GM06990 (cell line): ENCODE data around the gene DNAJA2.

ENCODE experiments used
- DNase-seq: peaks from one replicate; pipeline ENCODE4 v3.0.0-alpha.2; 2011; ENCODE audit not compliant: insufficient read length; ENCODE audit errors: extremely low read depth
- H3K27me3 ChIP-seq: replicated peaks from 2 replicates; pipeline ENCODE4 v1.6.0; 2011; ENCODE audit warnings: low read length; ENCODE audit not compliant: control insufficient read depth, insufficient read depth
- H3K36me3 ChIP-seq: 2 replicates; pipeline ENCODE4 v1.5.1; 2011; ENCODE audit warnings: low read length; ENCODE audit not compliant: control insufficient read depth, insufficient read depth
- H3K4me3 ChIP-seq: replicated peaks from 2 replicates; pipeline ENCODE4 v1.5.1; 2011; ENCODE audit warnings: low read depth, mild to moderate bottlenecking, control low read depth, low read length
- TF ChIP-seq, protein P1 (sequence below): IDR thresholded peaks from 2 replicates; pipeline ENCODE4 v1.5.1; 2011; ENCODE audit warnings: low read length, control low read depth, mild to moderate bottlenecking, inconsistent platforms; ENCODE audit not compliant: insufficient read depth, poor library complexity, severe bottlenecking

DNAJA2 gene

DNA sequence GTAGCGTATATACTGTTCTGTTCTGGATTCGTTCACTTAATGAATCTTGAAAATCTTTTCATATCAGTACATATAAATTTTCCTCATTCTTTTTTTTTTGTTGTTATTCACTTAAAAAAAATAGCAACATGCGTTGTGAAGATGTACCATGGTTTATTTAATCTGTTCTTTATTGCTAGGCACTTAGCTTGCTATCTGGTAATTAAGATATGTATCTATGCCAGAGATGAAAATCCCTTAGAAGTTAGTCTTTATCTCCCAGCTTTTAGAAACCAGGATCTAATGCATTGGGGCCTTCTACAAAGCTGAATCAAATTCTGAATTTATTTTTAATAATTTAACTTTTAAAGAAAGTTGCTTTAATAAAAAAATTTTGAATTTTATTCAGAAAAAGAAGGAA, 13.0 kb upstream of the DNAJA2 start:
- TF ChIP-seq, protein P1, sequence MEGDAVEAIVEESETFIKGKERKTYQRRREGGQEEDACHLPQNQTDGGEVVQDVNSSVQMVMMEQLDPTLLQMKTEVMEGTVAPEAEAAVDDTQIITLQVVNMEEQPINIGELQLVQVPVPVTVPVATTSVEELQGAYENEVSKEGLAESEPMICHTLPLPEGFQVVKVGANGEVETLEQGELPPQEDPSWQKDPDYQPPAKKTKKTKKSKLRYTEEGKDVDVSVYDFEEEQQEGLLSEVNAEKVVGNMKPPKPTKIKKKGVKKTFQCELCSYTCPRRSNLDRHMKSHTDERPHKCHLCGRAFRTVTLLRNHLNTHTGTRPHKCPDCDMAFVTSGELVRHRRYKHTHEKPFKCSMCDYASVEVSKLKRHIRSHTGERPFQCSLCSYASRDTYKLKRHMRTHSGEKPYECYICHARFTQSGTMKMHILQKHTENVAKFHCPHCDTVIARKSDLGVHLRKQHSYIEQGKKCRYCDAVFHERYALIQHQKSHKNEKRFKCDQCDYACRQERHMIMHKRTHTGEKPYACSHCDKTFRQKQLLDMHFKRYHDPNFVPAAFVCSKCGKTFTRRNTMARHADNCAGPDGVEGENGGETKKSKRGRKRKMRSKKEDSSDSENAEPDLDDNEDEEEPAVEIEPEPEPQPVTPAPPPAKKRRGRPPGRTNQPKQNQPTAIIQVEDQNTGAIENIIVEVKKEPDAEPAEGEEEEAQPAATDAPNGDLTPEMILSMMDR = no peak
- H3K36me3 ChIP-seq = no peaks in the 10 kb centered on the region
- no peak for DNase-seq
- H3K27me3 ChIP-seq = no peaks in the 10 kb centered on the region
- no peak overlapping the region for H3K4me3 ChIP-seq

DNA sequence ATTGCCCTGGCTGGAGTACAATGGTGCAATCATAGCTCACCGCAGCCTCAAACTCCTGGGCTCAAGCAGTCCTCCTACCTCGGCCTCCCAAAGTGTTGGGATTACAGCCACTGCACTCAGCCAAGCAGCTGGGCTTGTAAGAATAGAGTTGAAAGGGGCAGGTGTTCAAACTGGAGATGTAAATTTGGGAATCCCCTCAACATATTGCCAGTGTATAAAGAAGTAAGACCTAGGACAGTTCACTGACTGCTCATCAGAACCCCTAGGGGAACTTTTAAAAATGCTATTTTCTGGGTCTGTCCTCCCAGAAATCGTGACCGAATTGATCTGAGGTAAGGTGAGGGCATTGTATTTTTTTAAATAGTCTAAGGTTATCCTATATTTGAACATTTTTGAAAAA, 8.9 kb upstream of the DNAJA2 start:
- H3K27me3 ChIP-seq = no peaks in the 10 kb centered on the region
- peak; percentile 14 for DNase-seq
- TF ChIP-seq, protein P1 = no peak
- no peak overlapping the region for H3K4me3 ChIP-seq
- no peaks in the 10 kb centered on the region for H3K36me3 ChIP-seq

DNA sequence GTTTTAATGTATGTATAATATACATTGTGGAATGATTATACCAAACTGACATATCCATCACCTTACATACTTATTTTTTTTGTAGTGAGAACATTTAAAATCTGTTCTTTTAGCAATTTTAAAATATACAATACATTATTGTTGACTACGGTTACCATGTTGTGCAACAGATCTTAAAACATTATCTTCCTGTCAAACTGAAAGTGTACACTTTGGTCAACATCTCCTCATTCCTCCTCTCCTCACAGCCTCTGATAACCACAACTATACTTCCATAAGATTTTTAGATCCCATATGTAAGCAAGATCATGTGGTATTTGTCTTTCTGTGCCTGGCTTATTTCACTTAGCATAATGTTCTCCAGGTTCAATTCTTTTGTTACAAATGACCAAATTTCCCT, 7.5 kb upstream of the DNAJA2 start:
- DNase-seq = no peak
- Histone ChIP-seq H3K4me3 (no peak overlapping the region), H3K36me3 (no peaks in the 10 kb centered on the region), H3K27me3 (no peaks in the 10 kb centered on the region)
- TF ChIP-seq, protein P1 = no peak

DNA sequence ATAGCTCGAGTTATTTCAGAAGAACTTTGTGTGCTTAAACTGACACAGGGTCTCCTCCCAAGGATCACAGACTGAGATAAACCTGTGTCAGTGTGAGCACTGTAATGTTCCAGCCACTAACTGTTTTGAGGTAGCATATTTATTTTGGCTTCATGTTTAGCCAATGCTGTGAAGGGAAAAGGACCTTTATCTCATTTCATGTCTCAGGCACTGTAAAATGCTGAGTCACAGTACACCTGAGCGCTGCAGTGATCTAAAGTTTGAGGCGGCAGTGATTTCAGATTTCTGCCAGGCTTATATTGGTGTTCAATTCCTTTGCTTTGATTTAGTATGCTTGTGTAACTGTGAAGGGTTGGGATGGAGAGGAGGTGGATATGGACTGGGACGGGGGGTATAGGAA, 3.1 kb upstream of the DNAJA2 start:
- no peaks in the 10 kb centered on the region for H3K27me3 ChIP-seq
- H3K4me3 ChIP-seq = peak overlapping the region; percentile 14; the same call in 1 of the 2 replicates
- H3K36me3 ChIP-seq = no peaks in the 10 kb centered on the region
- peak; percentile 11 for DNase-seq
- TF ChIP-seq, protein P1 = no peak

DNA sequence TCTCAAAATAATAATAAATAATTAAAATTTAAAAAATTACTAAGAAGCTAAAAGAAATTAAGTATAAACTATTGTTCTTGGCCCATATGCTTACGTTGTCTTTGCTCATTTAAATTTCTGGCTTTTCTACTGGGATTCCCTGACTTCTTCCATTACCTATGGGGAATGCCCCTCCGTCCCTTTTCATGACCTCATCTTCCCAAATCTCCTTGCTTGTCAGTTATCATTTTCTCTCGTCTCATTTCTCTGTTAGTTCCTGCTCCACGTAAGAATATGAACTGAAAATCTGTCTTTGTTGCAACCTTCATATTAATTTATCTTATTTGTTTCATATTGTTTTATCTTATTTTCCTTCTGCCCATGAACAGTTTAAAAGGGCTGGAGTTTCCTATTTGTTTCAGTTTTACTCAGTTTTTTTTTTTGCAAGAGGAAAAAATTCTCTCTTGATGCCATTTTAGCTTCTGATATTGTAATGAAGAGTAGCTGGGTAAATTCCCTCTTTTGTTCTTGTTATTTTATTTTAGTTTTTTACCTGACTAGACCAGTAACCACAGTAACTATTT, 2.5 kb upstream of the DNAJA2 start:
- Histone ChIP-seq H3K4me3 (no peak overlapping the region; the same call in 1 of the 2 replicates), H3K27me3 (no peaks in the 10 kb centered on the region), H3K36me3 (no peaks in the 10 kb centered on the region; the same call in 1 of the 2 replicates)
- TF ChIP-seq, protein P1 = no peak
- peak; percentile 20 for DNase-seq

DNA sequence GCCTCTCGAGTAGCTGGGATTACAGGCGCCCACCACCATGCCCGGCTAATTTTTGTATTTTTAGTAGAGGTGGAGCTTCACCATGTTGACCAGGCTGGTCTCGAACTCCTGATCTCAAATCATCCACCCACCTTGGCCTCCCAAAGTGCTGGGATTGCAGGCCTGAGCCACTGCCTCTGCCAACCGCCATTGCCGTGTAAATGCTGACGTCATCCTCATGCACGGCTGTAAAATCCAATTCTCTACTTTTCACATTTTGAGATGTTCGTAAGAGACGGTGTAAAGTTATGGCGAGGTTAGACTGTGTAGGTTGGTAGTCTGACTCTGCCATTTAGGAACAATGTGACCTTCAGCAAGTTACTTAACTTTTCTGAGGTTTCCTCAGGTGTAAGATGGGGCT, 1.7 kb upstream of the DNAJA2 start:
- peak; percentile 9 for DNase-seq
- H3K4me3 ChIP-seq = no peak overlapping the region
- H3K27me3 ChIP-seq = no peaks in the 10 kb centered on the region
- TF ChIP-seq, protein P1 = no peak
- peaks cover under 1% of the 10 kb centered on the region for H3K36me3 ChIP-seq
